Measurements from ENCODE around the gene DAPL1.

GRCh38 chr2:158829167-158829566 is 34.0 kb downstream of the DAPL1 start:
- TF ChIP-seq EZH2phosphoT487 (IDR thresholded peaks at IDR 0.05; ENCODE audit: insufficient read depth, low read depth) (no peak), EZH2 (IDR thresholded peaks at IDR 0.05; ENCODE audit: insufficient read depth, poor library complexity, severe bottlenecking) (no peak)
